GM12892 (cell line): ENCODE data around the gene HSD17B4.
"Not testable (repeated sequence)": the region's sequence is repeated elsewhere in the genome, so short reads cannot be mapped to it uniquely, and the experiment has no call there.

Experiments used
- DNase-seq: peaks from one replicate; pipeline ENCODE4 v3.0.0; 2011; ENCODE audit not compliant: insufficient read length
- FAIRE-seq: peaks from 2 replicates; lab custom pipeline; 2011; peaks lifted over from hg19 to GRCh38; lab: Jason Lieb, UNC
- POLR2A ChIP-seq: IDR thresholded peaks from 2 replicates; pipeline ENCODE4 v1.6.1; 2011; ENCODE audit warnings: low read depth, low read length, control low read depth
- POLR2AphosphoS5 ChIP-seq: IDR thresholded peaks from 2 replicates; pipeline ENCODE4 v1.6.1; 2011; ENCODE audit warnings: low read depth, low read length, control low read depth
- TAF1 ChIP-seq: IDR thresholded peaks from 2 replicates; pipeline ENCODE4 v1.6.1; 2011; ENCODE audit warnings: low read depth, mild to moderate bottlenecking, control low read depth, low read length, borderline replicate concordance

The HSD17B4 gene

GRCh38 chr5:119439140-119439631, 13.1 kb upstream of the HSD17B4 start:
- DNase-seq (no peak), FAIRE-seq (peak; percentile 77)
- TF ChIP-seq TAF1 = no peak
- no peak for TF ChIP-seq POLR2AphosphoS5
- TF ChIP-seq POLR2A = no peak

DNA sequence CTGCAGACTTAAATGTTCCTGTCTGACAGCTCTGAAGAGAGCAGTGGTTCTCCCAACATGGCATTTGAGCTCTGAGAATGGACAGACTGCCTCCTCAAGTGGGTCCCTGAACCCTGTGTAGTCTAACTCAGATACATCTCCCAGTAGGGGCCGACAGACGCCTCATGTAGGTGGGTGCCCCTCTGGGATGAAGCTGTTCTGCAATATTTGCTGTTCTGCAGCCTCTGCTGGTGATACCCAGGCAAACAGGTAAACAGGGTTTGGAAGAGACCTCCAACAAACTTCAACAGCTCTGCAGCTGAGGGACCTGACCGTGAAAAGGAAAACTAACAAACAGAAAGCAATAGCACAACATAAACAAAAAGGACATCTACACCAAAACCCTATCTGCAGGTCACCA, 12.7 kb upstream of the HSD17B4 start:
- FAIRE-seq, DNase-seq: not testable (repeated sequence)

DNA sequence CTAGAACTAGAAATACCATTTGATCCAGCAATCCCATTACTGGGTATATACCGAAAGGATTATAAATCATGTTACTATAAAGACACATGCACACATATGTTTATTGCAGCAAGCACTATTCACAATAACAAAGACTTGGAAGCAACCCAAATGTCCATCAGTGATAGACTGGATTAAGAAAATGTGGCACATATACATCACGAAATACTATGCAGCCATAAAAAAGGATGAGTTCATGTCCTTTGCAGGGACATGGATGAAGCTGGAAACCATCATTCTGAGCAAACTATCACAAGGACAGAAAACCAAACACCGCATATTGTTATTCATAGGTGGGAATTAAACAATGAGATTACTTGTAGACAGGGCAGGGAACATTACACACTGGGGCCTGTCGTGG, 7.7 kb upstream of the HSD17B4 start:
- FAIRE-seq, DNase-seq: not testable (repeated sequence)

GRCh38 chr5:119445544-119445943, 6.8 kb upstream of the HSD17B4 start:
- TF ChIP-seq TAF1 (no peak), POLR2AphosphoS5 (no peak)
- FAIRE-seq = no peak
- DNase-seq = no peak

- DNase-seq = no peak
- TF ChIP-seq TAF1 (no peak), POLR2A (no peak), POLR2AphosphoS5 (no peak)
- FAIRE-seq = no peak
These were observed 2.4 kb upstream of the HSD17B4 start for GRCh38 chr5:119449882-119450281.

DNA sequence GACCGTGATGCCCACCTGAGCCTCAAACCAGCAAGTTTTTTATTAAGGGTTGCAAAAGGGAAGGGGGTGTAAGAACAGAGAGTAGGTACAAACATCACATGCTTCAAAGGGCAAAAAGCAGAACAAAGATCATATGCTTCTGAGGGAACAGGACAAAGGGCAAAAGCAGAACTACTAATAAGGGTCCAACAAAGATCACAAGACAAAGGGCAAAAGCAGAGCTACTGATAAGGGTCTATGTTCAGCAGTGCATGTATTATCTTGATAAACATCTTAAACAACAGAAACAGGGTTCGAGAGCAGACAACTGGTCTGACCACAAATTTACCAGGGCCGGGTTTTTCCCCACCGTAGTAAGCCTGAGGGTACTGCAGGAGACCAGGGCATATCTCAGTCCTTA, 1.7 kb upstream of the HSD17B4 start:
- DNase-seq, FAIRE-seq: not testable (repeated sequence)

DNA sequence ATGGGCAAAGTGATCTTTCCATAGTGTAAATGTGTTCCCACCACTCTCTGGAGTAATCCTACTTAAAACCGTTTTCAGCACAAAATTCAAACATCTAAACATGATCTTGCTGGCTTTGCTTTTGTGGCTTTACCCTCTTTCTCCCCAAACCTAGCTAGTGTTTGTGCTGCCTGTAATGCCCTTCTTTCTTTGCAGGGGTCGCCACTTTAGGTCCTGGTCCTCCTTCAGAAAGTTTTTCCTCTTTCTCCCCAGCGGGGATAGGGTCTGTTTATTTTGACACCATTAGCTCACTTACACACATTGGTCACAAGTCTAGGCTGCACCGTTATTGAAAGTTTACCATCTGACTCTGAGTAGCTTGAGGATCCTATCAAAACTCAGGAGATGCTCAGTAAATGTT, 736 bp upstream of the HSD17B4 start:
- DNase-seq (no peak), FAIRE-seq (no peak)

DNA sequence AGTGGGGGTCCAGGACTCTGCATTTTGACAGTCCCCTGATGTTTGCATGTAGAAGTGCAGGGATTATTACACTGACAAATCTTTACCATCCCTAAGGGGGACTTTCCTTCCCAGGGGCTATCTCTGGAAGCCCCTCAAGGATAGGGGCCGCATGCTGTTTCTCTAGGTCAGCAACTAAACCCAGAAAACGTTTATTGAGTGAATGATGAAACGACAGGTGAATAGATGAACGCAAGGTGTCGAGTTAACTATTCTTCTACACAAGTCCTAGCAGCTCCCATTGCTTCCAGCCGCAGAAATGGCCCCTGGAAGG, 281 bp upstream of the HSD17B4 start:
- TF ChIP-seq TAF1 (peak; percentile 39; the same call in 1 of the 2 replicates), POLR2AphosphoS5 (no peak)
- DNase-seq (no peak), FAIRE-seq (no peak)

More for the DNA sequence above, 736 bp upstream of the HSD17B4 start:
- no peak for TF ChIP-seq POLR2AphosphoS5
- no peak for TF ChIP-seq POLR2A
- no peak for TF ChIP-seq TAF1

- FAIRE-seq (no peak), DNase-seq (peak; percentile 13)
- TF ChIP-seq POLR2A (no peak), TAF1 (no peak), POLR2AphosphoS5 (no peak)
These were observed 710 bp downstream of the HSD17B4 start for GRCh38 chr5:119453040-119453373.

DNA sequence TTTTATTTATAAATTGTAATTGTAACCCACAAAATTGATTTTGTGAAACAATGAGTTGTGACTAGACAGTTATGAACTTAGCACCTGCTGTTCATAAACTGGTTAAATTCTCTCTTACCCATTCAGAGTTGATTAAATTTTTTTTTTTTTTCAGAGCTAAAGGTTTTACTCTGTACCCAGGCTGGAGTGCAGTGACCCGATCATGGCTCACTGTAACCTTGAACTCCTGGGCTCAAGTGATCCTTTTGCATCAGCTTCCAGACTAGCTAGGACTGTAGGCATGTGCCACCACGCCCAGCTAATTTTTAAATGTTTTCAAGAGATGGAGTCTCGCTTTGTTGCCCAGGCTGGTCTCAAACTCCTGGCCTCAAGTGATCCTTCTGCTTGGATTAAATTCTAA, 1.9 kb downstream of the HSD17B4 start:
- DNase-seq = no peak
- no peak for TF ChIP-seq TAF1
- TF ChIP-seq POLR2AphosphoS5 = no peak
- no peak for TF ChIP-seq POLR2A
- no peak for FAIRE-seq

GRCh38 chr5:119458911-119459632, 6.8 kb downstream of the HSD17B4 start:
- no peak for FAIRE-seq
- DNase-seq = no peak
- no peak for TF ChIP-seq POLR2AphosphoS5
- TF ChIP-seq TAF1 = no peak
- no peak for TF ChIP-seq POLR2A

DNA sequence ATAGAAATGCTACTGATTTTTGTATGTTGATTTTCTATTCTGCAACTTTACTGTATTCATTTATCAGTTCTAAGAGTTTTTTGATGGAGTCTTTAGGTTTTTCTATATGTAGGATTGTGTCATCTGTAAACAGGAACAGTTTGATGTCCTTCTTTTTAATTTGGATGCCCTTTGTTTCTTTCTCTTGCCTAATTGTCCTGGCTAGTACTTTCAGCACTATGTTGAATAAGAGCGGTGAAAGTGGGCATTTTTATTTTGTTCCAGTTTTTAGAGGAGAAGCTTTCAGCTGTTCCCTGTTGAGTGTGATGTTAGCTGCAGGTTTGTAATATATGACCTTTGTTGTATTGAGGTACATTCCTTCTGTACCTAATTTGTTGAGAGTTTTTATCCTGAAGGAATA, 13.3 kb downstream of the HSD17B4 start:
- no peak for DNase-seq
- FAIRE-seq = no peak
- TF ChIP-seq POLR2A (no peak), TAF1 (no peak), POLR2AphosphoS5 (no peak)

DNA sequence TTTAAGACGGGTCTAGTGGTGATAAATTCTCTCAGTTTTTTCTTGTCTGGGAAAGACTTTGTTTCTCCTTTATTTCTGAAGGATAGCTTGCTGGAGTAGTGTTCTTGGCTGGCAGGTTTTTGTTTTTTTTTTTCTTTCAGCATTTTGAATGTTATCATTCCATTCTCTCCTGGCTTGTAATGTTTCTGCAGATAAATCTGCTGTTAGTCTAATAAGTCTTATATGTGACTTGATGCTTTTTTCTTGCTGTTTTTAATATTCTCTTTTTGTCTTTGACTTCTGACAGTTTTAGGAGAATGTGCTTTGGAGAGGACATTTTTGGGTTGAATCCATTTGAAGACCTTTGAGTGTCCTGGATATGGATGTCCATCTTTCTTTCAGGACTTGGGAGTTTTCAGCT, 16.0 kb downstream of the HSD17B4 start:
- DNase-seq (no peak), FAIRE-seq (no peak)
- TF ChIP-seq POLR2AphosphoS5 = no peak
- no peak for TF ChIP-seq TAF1
- no peak for TF ChIP-seq POLR2A
